ENCODE measurements around the gene ELP1. TPM values are rescaled to one million over a fixed set of nuclear protein-coding genes. Genes with fewer than 3 reads are reported as not detected.

ELP1 gene
- total and polyA plus RNA-seq, 3 experiments from 2014 or later, result 20.2 to 38.7 (median 36.2) TPM

DNA sequence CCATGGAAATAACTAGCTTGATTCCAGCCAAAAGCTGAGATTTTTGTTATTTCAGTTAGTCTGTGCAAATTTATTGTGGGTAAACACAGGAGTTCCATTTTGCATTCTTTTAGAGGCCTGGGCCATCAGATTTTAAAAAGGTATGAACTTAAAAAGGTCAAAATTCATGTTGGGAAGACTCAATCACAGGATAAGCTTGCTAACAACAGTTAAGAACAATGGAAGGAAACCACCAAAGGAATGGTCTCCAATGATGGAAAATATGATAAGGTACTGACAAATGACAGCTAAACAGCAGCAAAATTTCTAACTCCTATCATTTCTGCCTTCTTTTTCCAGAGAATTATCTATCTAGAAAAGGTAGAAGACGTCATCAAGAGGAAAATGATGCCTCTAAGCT is 16.2 kb upstream of the ELP1 start:
- H3K36me3 Mint-ChIP-seq, result peaks cover 0 to 2% (median 0%) of the 10 kb centered on the region in 3 donors
- POLR2A ChIA-PET, result no interaction called here
- no peak for DNase-seq
- no peak overlapping the region for H3K27ac Mint-ChIP-seq
- CTCF ChIA-PET, result interaction anchor here (1.0 to 2.6 kb wide), 3 partner anchors 11 to 172 kb away, joined by 3 to 5 read pairs (median 3); no protein-coding TSS in a partner anchor
- no peaks in the 10 kb centered on the region for H3K9me3 Mint-ChIP-seq
- H3K27me3 ChIP-seq (ENCODE audit: insufficient read depth, low read length, poor library complexity, severe bottlenecking), result no peaks in the 10 kb centered on the region
- no peak overlapping the region for H3K27ac ChIP-seq (ENCODE audit: low read depth, low read length)
- H3K4me3 Mint-ChIP-seq, result no peak overlapping the region
- H3K4me1 ChIP-seq (ENCODE audit: insufficient read depth, low read length), result no peaks in the 10 kb centered on the region
- no peaks in the 10 kb centered on the region for H3K9me3 ChIP-seq (ENCODE audit: low read length)
- no peaks in the 10 kb centered on the region for H3K27me3 Mint-ChIP-seq
- no peaks in the 10 kb centered on the region for H3K4me1 Mint-ChIP-seq
- H3K4me3 ChIP-seq (ENCODE audit: low read length), result no peak overlapping the region
- H3K36me3 ChIP-seq (ENCODE audit: insufficient read depth, low read length), result no peaks in the 10 kb centered on the region

DNA sequence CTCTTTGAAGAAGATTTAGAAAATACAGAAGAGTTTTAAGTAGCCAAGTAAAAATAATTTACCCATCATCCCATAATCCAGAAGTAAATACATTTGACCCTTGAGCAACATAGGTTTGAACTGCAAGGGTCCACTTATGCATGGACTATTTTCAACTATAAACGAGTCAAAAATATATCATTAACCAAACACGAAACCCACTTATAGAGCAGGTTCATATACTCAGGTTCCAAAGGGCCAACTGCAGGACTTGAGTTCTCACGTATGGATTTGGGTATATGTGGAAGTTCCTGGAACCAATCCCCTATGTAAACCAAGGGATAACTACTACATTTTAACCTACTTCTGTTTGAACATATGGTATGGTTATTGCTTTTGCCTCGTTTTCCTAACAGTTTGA is 6.1 kb upstream of the ELP1 start:
- no peaks in the 10 kb centered on the region for H3K27me3 Mint-ChIP-seq
- no peak overlapping the region for H3K27ac ChIP-seq (ENCODE audit: low read depth, low read length)
- no peak for DNase-seq
- H3K9me3 Mint-ChIP-seq, result no peaks in the 10 kb centered on the region
- H3K27me3 ChIP-seq (ENCODE audit: insufficient read depth, low read length, poor library complexity, severe bottlenecking), result no peaks in the 10 kb centered on the region
- H3K9me3 ChIP-seq (ENCODE audit: low read length), result no peaks in the 10 kb centered on the region
- H3K4me3 Mint-ChIP-seq, result no peak overlapping the region
- peaks cover 3% of the 10 kb centered on the region for H3K36me3 ChIP-seq (ENCODE audit: insufficient read depth, low read length)
- ChIA-PET CTCF (no interaction called here), POLR2A (no interaction called here)
- peaks cover 7% of the 10 kb centered on the region for H3K4me1 ChIP-seq (ENCODE audit: insufficient read depth, low read length)
- H3K36me3 Mint-ChIP-seq, result peaks cover 0 to 30% (median 7%) of the 10 kb centered on the region in 3 donors
- peaks cover 5 to 8% (median 6%) of the 10 kb centered on the region in 3 donors for H3K4me1 Mint-ChIP-seq
- H3K27ac Mint-ChIP-seq, result no peak overlapping the region
- no peak overlapping the region for H3K4me3 ChIP-seq (ENCODE audit: low read length)

DNA sequence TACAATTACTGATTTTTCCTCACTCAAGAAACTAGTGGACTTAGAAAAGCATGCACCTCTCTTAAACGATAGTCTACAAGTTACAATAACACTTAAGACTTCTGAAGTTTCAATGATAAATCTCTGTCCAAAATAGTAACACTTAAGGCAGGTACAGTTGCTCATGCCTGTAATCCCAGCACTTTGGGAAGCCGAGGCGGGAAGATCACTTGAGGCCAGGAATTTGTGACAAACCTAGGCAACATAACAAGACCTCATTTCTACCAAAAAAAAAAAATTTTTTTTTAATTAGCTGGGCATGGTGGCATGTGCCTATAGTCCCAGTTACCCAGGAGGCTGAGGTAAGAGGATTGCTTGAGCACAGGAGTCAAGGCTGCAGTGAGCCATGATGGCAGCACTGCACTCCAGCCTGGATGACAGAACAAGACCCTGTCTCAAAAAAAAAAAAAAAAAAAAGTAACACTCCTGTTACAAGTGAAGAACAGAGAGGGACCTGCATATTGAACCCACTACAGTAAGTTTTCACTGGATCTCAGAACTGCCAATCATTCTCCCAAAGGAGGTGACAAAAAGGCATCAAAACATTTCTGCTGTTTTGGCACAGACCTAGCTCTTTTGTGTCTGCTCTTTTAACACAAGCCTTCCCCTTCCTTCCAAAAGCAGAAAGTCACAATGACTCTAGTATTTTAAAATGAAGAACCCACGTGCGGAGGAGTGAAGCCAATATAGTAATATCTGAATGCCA is 3.8 kb upstream of the ELP1 start:
- Mint-ChIP-seq H3K36me3 (peaks cover 0 to 44% (median 7%) of the 10 kb centered on the region in 3 donors), H3K4me1 (peaks cover 20 to 28% (median 23%) of the 10 kb centered on the region in 3 donors), H3K9me3 (no peaks in the 10 kb centered on the region), H3K27ac (peak overlapping the region in 6 of 8 donors; percentile 6 to 87 (median 51)), H3K27me3 (no peaks in the 10 kb centered on the region), H3K4me3 (peak overlapping the region in 1 of 7 donors; percentile 38)
- Histone ChIP-seq H3K36me3 (ENCODE audit: insufficient read depth, low read length) (peaks cover 3% of the 10 kb centered on the region), H3K4me1 (ENCODE audit: insufficient read depth, low read length) (peaks cover 19% of the 10 kb centered on the region), H3K27ac (ENCODE audit: low read depth, low read length) (no peak overlapping the region), H3K4me3 (ENCODE audit: low read length) (no peak overlapping the region), H3K27me3 (ENCODE audit: insufficient read depth, low read length, poor library complexity, severe bottlenecking) (no peaks in the 10 kb centered on the region), H3K9me3 (ENCODE audit: low read length) (no peaks in the 10 kb centered on the region)
- ChIA-PET POLR2A (no interaction called here), CTCF (no interaction called here)
- DNase-seq, result no peak

DNA sequence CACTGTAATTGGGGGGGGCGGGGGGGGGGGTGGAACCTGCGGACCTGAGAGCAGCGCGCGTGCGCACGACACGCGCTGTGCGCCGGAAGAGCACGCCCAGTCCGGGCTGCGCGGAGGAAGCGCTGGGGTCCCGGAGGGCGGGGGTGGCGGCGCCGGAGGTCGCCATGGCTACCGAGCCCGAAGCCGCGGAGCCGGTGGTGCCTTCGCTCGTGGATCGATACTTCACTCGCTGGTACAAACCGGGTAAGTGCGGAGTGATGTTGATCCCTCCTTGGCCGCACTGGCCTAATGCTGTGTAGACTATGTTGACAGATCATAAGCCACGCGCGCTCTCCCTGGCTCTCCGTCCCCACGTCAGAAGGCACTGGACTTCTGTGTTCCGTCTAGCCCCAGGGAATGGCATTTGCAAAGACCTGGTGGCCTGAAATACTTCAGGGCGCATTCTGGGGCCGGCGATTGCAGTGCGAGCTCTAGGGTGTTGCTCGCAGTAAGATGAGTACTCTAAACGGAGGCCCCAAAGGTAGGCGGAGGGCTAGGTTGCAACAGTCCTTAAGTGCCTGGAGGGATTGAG is 484 bp upstream of the ELP1 start, which contains the start of gene ABITRAM:
Gene ABITRAM (plus strand): TSS at position 78 of the 571 bp plus-strand sequence. CDS start 87 bp downstream, at position 165.
- Histone ChIP-seq H3K4me3 (ENCODE audit: low read length) (peak within 1 kb of the TSS; percentile 93), H3K9me3 (ENCODE audit: low read length) (no peaks in the 10 kb centered on the region), H3K27me3 (ENCODE audit: insufficient read depth, low read length, poor library complexity, severe bottlenecking) (no peaks in the 10 kb centered on the region), H3K4me1 (ENCODE audit: insufficient read depth, low read length) (peaks cover 29% of the 10 kb centered on the region), H3K27ac (ENCODE audit: low read depth, low read length) (peak within 1 kb of the TSS; percentile 90), H3K36me3 (ENCODE audit: insufficient read depth, low read length) (peaks cover 3% of the 10 kb centered on the region)
- Mint-ChIP-seq H3K36me3 (peaks cover 0 to 44% (median 9%) of the 10 kb centered on the region in 3 donors), H3K27me3 (no peaks in the 10 kb centered on the region), H3K4me3 (peak within 1 kb of the TSS; percentile 96 to 100 (median 98)), H3K27ac (peak within 1 kb of the TSS; percentile 87 to 99 (median 98)), H3K9me3 (no peaks in the 10 kb centered on the region), H3K4me1 (peaks cover 35 to 57% (median 44%) of the 10 kb centered on the region in 3 donors)
- ChIA-PET CTCF (interaction anchor here (1.5 kb wide), 1 partner anchor 13 kb away, joined by 3 read pairs; no protein-coding TSS in a partner anchor), POLR2A (no interaction called here)
- peak; percentile 73 to 87 (median 83) for DNase-seq

DNA sequence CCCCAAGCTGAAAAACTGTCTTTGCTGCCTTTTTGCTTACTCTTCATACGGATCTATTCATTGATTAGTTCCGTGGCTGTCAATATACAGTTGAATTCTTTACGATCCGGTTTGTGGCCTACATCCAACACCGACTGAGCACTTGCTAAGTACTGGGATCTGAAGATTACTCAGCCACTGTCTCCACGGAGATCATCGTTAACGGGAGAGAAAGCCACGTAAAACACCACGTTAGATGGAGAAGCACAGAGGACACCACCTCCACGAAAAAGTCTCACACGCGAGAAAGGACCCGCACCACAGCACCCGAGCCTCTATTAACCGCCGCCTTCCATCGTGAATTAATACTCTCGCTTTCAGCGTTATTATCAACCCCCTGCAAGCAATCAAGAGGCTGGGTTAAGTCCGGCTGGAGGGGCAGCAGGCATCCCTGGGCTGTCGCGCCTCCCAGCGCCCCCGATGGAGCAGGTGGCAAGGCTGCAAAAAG is 650 bp downstream of the ELP1 start:
- H3K9me3 ChIP-seq (ENCODE audit: low read length), result no peaks in the 10 kb centered on the region
- no peaks in the 10 kb centered on the region for H3K27me3 ChIP-seq (ENCODE audit: insufficient read depth, low read length, poor library complexity, severe bottlenecking)
- H3K4me1 ChIP-seq (ENCODE audit: insufficient read depth, low read length), result peaks cover 29% of the 10 kb centered on the region
- Mint-ChIP-seq H3K27me3 (no peaks in the 10 kb centered on the region), H3K27ac (peak overlapping the region; percentile 87 to 99 (median 98)), H3K36me3 (peaks cover 2 to 46% (median 14%) of the 10 kb centered on the region in 3 donors), H3K4me3 (peak overlapping the region; percentile 96 to 100 (median 98)), H3K4me1 (peaks cover 37 to 65% (median 53%) of the 10 kb centered on the region in 3 donors), H3K9me3 (no peaks in the 10 kb centered on the region)
- ChIA-PET POLR2A (no interaction called here), CTCF (interaction anchor here (1.5 kb wide), 1 partner anchor 12 kb away, joined by 3 read pairs; no protein-coding TSS in a partner anchor)
- DNase-seq, result no peak
- peak overlapping the region; percentile 93 for H3K4me3 ChIP-seq (ENCODE audit: low read length)
- H3K27ac ChIP-seq (ENCODE audit: low read depth, low read length), result peak overlapping the region; percentile 90
- H3K36me3 ChIP-seq (ENCODE audit: insufficient read depth, low read length), result peaks cover 11% of the 10 kb centered on the region

DNA sequence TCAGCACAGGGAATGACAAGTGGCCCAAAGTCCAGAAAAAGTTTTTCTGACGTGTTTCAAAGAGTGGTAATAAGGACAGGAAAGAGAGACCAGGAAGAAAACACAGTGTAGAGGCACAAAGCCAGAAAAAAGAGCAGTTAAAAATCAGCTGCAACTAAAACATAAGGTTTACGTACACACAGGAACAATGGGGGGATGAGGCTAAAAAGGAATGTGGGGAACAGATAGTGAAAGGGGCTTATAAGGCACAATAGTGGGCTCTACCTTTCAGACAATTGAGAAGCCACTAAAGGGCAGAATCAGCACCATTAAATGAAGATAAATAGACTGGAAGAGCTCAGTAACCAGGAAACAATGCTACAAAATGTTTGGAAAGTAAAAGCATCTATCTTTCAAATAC is 5.5 kb downstream of the ELP1 start:
- POLR2A ChIA-PET, result no interaction called here
- H3K4me1 ChIP-seq (ENCODE audit: insufficient read depth, low read length), result peaks cover 17% of the 10 kb centered on the region
- H3K27me3 ChIP-seq (ENCODE audit: insufficient read depth, low read length, poor library complexity, severe bottlenecking), result no peaks in the 10 kb centered on the region
- no peak overlapping the region for H3K27ac Mint-ChIP-seq
- H3K4me3 Mint-ChIP-seq, result peak overlapping the region in 1 of 7 donors; percentile 18
- DNase-seq, result no peak
- H3K36me3 Mint-ChIP-seq, result peaks cover 25 to 72% (median 41%) of the 10 kb centered on the region in 3 donors
- H3K9me3 ChIP-seq (ENCODE audit: low read length), result no peaks in the 10 kb centered on the region
- CTCF ChIA-PET, result no interaction called here
- H3K27ac ChIP-seq (ENCODE audit: low read depth, low read length), result no peak overlapping the region
- peaks cover 47% of the 10 kb centered on the region for H3K36me3 ChIP-seq (ENCODE audit: insufficient read depth, low read length)
- peaks cover 27 to 48% (median 46%) of the 10 kb centered on the region in 3 donors for H3K4me1 Mint-ChIP-seq
- no peaks in the 10 kb centered on the region for H3K9me3 Mint-ChIP-seq
- no peak overlapping the region for H3K4me3 ChIP-seq (ENCODE audit: low read length)
- H3K27me3 Mint-ChIP-seq, result no peaks in the 10 kb centered on the region

DNA sequence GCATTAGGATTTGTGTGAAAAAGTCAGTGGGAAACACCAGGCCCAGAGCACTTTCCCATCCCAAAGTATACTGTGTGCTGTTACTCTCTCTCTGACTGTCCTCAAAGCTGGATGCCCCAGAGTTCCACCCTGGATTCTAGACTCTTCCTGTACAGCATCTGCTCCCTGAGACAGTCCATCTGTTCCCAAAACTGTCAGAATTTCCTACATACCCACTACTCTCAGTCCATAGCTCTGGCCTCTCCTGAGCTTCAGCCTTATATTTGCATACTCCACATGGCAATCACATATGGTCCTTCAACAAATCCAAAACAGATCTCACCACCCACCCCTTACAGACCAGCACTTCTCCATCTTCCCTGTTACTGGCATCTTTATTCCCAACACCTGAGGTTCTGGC is 9.5 kb downstream of the ELP1 start:
- Mint-ChIP-seq H3K4me3 (no peak overlapping the region), H3K27me3 (no peaks in the 10 kb centered on the region), H3K27ac (no peak overlapping the region), H3K9me3 (no peaks in the 10 kb centered on the region), H3K4me1 (peaks cover 6 to 18% (median 13%) of the 10 kb centered on the region in 3 donors), H3K36me3 (peaks cover 28 to 94% (median 45%) of the 10 kb centered on the region in 3 donors)
- H3K9me3 ChIP-seq (ENCODE audit: low read length), result no peaks in the 10 kb centered on the region
- H3K27ac ChIP-seq (ENCODE audit: low read depth, low read length), result no peak overlapping the region
- peaks cover 63% of the 10 kb centered on the region for H3K36me3 ChIP-seq (ENCODE audit: insufficient read depth, low read length)
- H3K27me3 ChIP-seq (ENCODE audit: insufficient read depth, low read length, poor library complexity, severe bottlenecking), result no peaks in the 10 kb centered on the region
- no peak overlapping the region for H3K4me3 ChIP-seq (ENCODE audit: low read length)
- H3K4me1 ChIP-seq (ENCODE audit: insufficient read depth, low read length), result no peaks in the 10 kb centered on the region
- CTCF ChIA-PET, result no interaction called here
- POLR2A ChIA-PET, result no interaction called here
- no peak for DNase-seq

DNA sequence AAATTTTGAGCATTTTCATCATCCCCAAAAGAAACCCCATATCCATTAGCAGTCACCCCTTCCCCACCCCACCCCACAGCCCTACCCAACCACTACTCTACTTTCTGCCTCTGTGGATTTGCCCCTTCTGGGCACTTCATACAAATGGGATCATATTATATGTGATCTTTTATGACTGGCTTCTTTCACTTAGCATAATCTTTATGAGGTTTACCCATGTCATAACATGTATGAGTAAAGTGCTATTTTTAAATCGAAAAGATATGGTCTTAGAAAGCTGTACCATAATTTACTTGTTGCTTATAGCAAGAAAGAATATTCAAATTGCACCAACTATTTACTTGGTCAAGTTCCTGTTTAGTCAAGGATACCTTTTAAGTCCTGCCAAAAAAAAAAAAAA is 12.7 kb downstream of the ELP1 start:
- no peaks in the 10 kb centered on the region for H3K27me3 Mint-ChIP-seq
- ChIA-PET POLR2A (no interaction called here), CTCF (interaction anchor here (0.7 kb wide), 1 partner anchor 13 kb away, joined by 3 read pairs; the partner anchor contains the start of genes ABITRAM and ELP1)
- no peaks in the 10 kb centered on the region for H3K27me3 ChIP-seq (ENCODE audit: insufficient read depth, low read length, poor library complexity, severe bottlenecking)
- H3K4me3 ChIP-seq (ENCODE audit: low read length), result no peak overlapping the region
- no peak overlapping the region for H3K27ac Mint-ChIP-seq
- peaks cover 0 to 3% (median 0%) of the 10 kb centered on the region in 3 donors for H3K4me1 Mint-ChIP-seq
- no peaks in the 10 kb centered on the region for H3K9me3 Mint-ChIP-seq
- no peak for DNase-seq
- no peak overlapping the region for H3K4me3 Mint-ChIP-seq
- H3K9me3 ChIP-seq (ENCODE audit: low read length), result no peaks in the 10 kb centered on the region
- H3K36me3 ChIP-seq (ENCODE audit: insufficient read depth, low read length), result peaks cover 44% of the 10 kb centered on the region
- no peak overlapping the region for H3K27ac ChIP-seq (ENCODE audit: low read depth, low read length)
- peaks cover 21 to 92% (median 35%) of the 10 kb centered on the region in 3 donors for H3K36me3 Mint-ChIP-seq
- H3K4me1 ChIP-seq (ENCODE audit: insufficient read depth, low read length), result no peaks in the 10 kb centered on the region
